Nephron (organoid): ENCODE results near the gene LTBP4.

Source experiments
- H3K27ac Mint-ChIP-seq, 3 experiments: 2 replicates each; pipeline ENCODE4 v1.8.0; 2020; ENCODE audit warnings: mixed read lengths in 3 of 3, mild to moderate bottlenecking in 2 of 3, moderate library complexity in 1 of 3
- H3K27me3 Mint-ChIP-seq: 2 replicates; pipeline ENCODE4 v1.8.0; 2021; ENCODE audit warnings: low read depth, mild to moderate bottlenecking, moderate library complexity, mixed read lengths
- H3K36me3 Mint-ChIP-seq: 2 replicates; pipeline ENCODE4 v1.8.0; 2020; ENCODE audit warnings: low read depth, mixed read lengths
- H3K4me1 Mint-ChIP-seq: 2 replicates; pipeline ENCODE4 v1.8.0; 2020; ENCODE audit warnings: mixed read lengths
- H3K4me3 Mint-ChIP-seq, 3 experiments: 2 replicates each; pipeline ENCODE4 v1.8.0; 2020; ENCODE audit warnings: mild to moderate bottlenecking in 3 of 3, mixed read lengths in 3 of 3, moderate library complexity in 2 of 3
- H3K9me3 Mint-ChIP-seq: 2 replicates; pipeline ENCODE4 v1.8.0; 2020; ENCODE audit warnings: mixed read lengths
- CTCF ChIP-seq, 3 experiments: fragments of 200-600 bp; sonication (generic); IDR thresholded peaks; one replicate each; pipeline ENCODE4 v1.5.0; 2021; ENCODE audit warnings: antibody characterized with exemption in 3 of 3; ENCODE audit not compliant: unreplicated experiment in 3 of 3

Gene LTBP4

GRCh38 chr19:40597329-40597838 lies 3.8 kb upstream of the LTBP4 start:
- TF ChIP-seq CTCF (IDR thresholded peaks at IDR 0.05; ENCODE audit: unreplicated experiment in 3 of 3): no peak
- Mint-ChIP-seq H3K9me3 (no peaks in the 10 kb centered on the region), H3K4me1 (peaks cover 23% of the 10 kb centered on the region), H3K27me3 (peaks cover 38% of the 10 kb centered on the region), H3K4me3 (peak overlapping the region; percentile 87 to 88 (median 87)), H3K36me3 (no peaks in the 10 kb centered on the region), H3K27ac (peak overlapping the region; percentile 84 to 94 (median 91))

GRCh38 chr19:40598121-40598917 lies 2.9 kb upstream of the LTBP4 start:
- Mint-ChIP-seq H3K27ac (peak overlapping the region; percentile 84 to 94 (median 91)), H3K36me3 (no peaks in the 10 kb centered on the region), H3K4me1 (peaks cover 30% of the 10 kb centered on the region), H3K9me3 (no peaks in the 10 kb centered on the region), H3K4me3 (peak overlapping the region; percentile 86 to 91 (median 87)), H3K27me3 (peaks cover 38% of the 10 kb centered on the region)
- peak; percentile 98 to 99 (median 98) for TF ChIP-seq CTCF (IDR thresholded peaks at IDR 0.05; ENCODE audit: unreplicated experiment in 3 of 3)

- peak overlapping the region; percentile 84 to 94 (median 91) for H3K27ac Mint-ChIP-seq
Observed at GRCh38 chr19:40598918-40599307, 2.3 kb upstream of the LTBP4 start.

GRCh38 chr19:40599331-40599901 lies 1.8 kb upstream of the LTBP4 start:
- peak overlapping the region; percentile 86 to 91 (median 87) for H3K4me3 Mint-ChIP-seq
- peaks cover 43% of the 10 kb centered on the region for H3K27me3 Mint-ChIP-seq
- H3K27ac Mint-ChIP-seq: peak overlapping the region; percentile 84 to 94 (median 91)
- no peaks in the 10 kb centered on the region for H3K9me3 Mint-ChIP-seq
- H3K36me3 Mint-ChIP-seq: no peaks in the 10 kb centered on the region
- peaks cover 39% of the 10 kb centered on the region for H3K4me1 Mint-ChIP-seq
- TF ChIP-seq CTCF (IDR thresholded peaks at IDR 0.05; ENCODE audit: unreplicated experiment in 3 of 3): no peak

More at GRCh38 chr19:40598918-40599307, 2.3 kb upstream of the LTBP4 start:
- TF ChIP-seq CTCF (IDR thresholded peaks at IDR 0.05; ENCODE audit: unreplicated experiment in 3 of 3): no peak
- Mint-ChIP-seq H3K27me3 (peaks cover 39% of the 10 kb centered on the region), H3K4me3 (peak overlapping the region; percentile 86 to 91 (median 87)), H3K36me3 (no peaks in the 10 kb centered on the region), H3K4me1 (peaks cover 34% of the 10 kb centered on the region), H3K9me3 (no peaks in the 10 kb centered on the region)

- Mint-ChIP-seq H3K4me1 (peaks cover 43% of the 10 kb centered on the region), H3K9me3 (no peaks in the 10 kb centered on the region), H3K4me3 (peak overlapping the region; percentile 86 to 91 (median 88)), H3K27ac (peak overlapping the region; percentile 84 to 94 (median 91)), H3K36me3 (no peaks in the 10 kb centered on the region), H3K27me3 (peaks cover 38% of the 10 kb centered on the region)
- TF ChIP-seq CTCF (IDR thresholded peaks at IDR 0.05; ENCODE audit: unreplicated experiment in 3 of 3): no peak
Observed at GRCh38 chr19:40599902-40600569, 1.1 kb upstream of the LTBP4 start.
